Measurements from ENCODE around the gene FGF18.

DNA sequence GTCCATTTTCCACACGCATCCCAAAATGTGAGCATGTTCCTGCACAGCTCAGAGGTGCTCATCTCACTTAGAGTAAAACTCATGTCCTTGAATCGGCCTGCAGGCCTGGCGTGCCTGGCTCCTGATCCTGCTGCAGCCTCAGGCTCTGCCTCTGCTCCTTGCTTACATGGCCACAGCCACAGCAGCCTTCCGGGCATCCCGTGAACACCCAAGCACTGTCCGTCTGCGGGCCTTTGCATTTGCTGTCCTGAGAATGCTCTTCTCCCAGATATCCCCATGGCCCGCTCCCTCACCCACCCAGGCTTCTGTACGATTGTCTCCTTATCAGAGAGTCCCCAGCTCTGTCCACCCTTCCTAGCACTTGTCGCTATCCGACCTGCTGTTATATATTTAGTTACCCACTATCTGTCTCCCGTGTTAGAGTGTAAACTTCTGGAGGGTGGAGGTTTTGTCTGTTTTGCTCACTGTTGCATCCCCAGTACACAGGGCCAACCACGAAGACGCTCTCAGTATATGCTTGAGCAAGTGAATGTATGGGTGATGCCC lies 21.9 kb downstream of the FGF18 start:
- TF ChIP-seq POLR2A (IDR thresholded peaks at IDR 0.05) = no peak
- TF ChIP-seq, protein P1, sequence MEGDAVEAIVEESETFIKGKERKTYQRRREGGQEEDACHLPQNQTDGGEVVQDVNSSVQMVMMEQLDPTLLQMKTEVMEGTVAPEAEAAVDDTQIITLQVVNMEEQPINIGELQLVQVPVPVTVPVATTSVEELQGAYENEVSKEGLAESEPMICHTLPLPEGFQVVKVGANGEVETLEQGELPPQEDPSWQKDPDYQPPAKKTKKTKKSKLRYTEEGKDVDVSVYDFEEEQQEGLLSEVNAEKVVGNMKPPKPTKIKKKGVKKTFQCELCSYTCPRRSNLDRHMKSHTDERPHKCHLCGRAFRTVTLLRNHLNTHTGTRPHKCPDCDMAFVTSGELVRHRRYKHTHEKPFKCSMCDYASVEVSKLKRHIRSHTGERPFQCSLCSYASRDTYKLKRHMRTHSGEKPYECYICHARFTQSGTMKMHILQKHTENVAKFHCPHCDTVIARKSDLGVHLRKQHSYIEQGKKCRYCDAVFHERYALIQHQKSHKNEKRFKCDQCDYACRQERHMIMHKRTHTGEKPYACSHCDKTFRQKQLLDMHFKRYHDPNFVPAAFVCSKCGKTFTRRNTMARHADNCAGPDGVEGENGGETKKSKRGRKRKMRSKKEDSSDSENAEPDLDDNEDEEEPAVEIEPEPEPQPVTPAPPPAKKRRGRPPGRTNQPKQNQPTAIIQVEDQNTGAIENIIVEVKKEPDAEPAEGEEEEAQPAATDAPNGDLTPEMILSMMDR (IDR thresholded peaks at IDR 0.05) = no peak
